SK-N-SH (cell line): Measurements from ENCODE around the gene NEDD1. TPM values are rescaled to one million over a fixed set of nuclear protein-coding genes. Genes with fewer than 3 reads are reported as not detected.

ENCODE experiments used
- CTCF ChIA-PET: fragments of 300-600, 350-600 bp; formaldehyde crosslinking; extraction: SDS; loops from one replicate; lab custom pipeline; 2021; lab: Yijun Ruan, JAX
- POLR2A ChIA-PET: fragments of 350-600 bp; sonication (Branson Sonifier 250); formaldehyde crosslinking; extraction: SDS; loops from one replicate; lab custom pipeline; 2020; ENCODE audit warnings: antibody characterized with exemption, inconsistent platforms; lab: Yijun Ruan, JAX
- DNase-seq: peaks from one replicate; pipeline ENCODE4 v3.0.0; 2012
- H2AFZ ChIP-seq: fragments of 200-600 bp; sonication (generic); 2 replicates; pipeline ENCODE4 v1.8.1; 2016; ENCODE audit warnings: antibody characterized with exemption, mild to moderate bottlenecking, low read depth
- H3F3A ChIP-seq: fragments of 200-600 bp; sonication (generic); replicated peaks from 2 replicates; pipeline ENCODE3; 2016; ENCODE audit warnings: antibody characterized with exemption, mild to moderate bottlenecking; ENCODE audit not compliant: insufficient read depth
- H3K27ac ChIP-seq, 2 experiments: fragments of 200-500 bp in 1 of 2; fragments of 200-600 bp in 1 of 2; sonication (Bioruptor generic) in 1 of 2; sonication (generic), shearing (Covaris generic) in 1 of 2; 2 replicates each; pipeline versions ENCODE4 v1.5.1 to v1.6.1; 2014 to 2016; ENCODE audit warnings: low read depth in 2 of 2, inconsistent platforms in 1 of 2, low read length in 1 of 2, mild to moderate bottlenecking in 1 of 2, mixed read lengths in 1 of 2
- H3K27me3 ChIP-seq: fragments of 200-600 bp; sonication (generic), shearing (Covaris generic); 2 replicates; pipeline ENCODE4 v1.6.1; 2016; ENCODE audit warnings: mixed run types; ENCODE audit not compliant: insufficient read depth
- H3K36me3 ChIP-seq, 2 experiments: fragments of 200-500 bp in 1 of 2; fragments of 200-600 bp in 1 of 2; sonication (Bioruptor generic) in 1 of 2; sonication (generic) in 1 of 2; replicated peaks in 1 of 2; 2 replicates each; pipeline versions ENCODE3 to v1.5.1; 2014 to 2016; ENCODE audit warnings: low read length in 1 of 2, mild to moderate bottlenecking in 1 of 2; ENCODE audit not compliant: insufficient read depth in 2 of 2, control insufficient read depth in 1 of 2
- H3K4me1 ChIP-seq, 2 experiments: fragments of 200-500 bp in 1 of 2; fragments of 200-600 bp in 1 of 2; sonication (Bioruptor generic) in 1 of 2; sonication (generic), shearing (Covaris generic) in 1 of 2; 2 replicates each; pipeline versions ENCODE4 v1.5.1 to v1.6.1; 2014 to 2016; ENCODE audit warnings: low read depth in 1 of 2, low read length in 1 of 2, mixed run types in 1 of 2; ENCODE audit not compliant: insufficient read depth in 2 of 2, control insufficient read depth in 1 of 2
- H3K4me2 ChIP-seq: fragments of 200-600 bp; sonication (generic), shearing (Covaris generic); 2 replicates; pipeline ENCODE4 v1.6.1; 2017; ENCODE audit warnings: mixed run types
- H3K4me3 ChIP-seq, 2 experiments: fragments of 200-500 bp in 1 of 2; fragments of 200-600 bp in 1 of 2; sonication (Bioruptor generic) in 1 of 2; sonication (generic), shearing (Covaris generic) in 1 of 2; 2 replicates each; pipeline versions ENCODE4 v1.5.1 to v1.8.1; 2014 to 2016; ENCODE audit warnings: low read depth in 2 of 2, inconsistent platforms in 1 of 2, low read length in 1 of 2, mild to moderate bottlenecking in 1 of 2, mixed read lengths in 1 of 2, moderate library complexity in 1 of 2
- H3K79me2 ChIP-seq: fragments of 200-600 bp; sonication (generic); 2 replicates; pipeline ENCODE4 v1.8.1; 2017; ENCODE audit warnings: mild to moderate bottlenecking; ENCODE audit not compliant: insufficient read depth
- H3K9ac ChIP-seq: fragments of 200-600 bp; sonication (generic); 2 replicates; pipeline ENCODE4 v1.6.1; 2017; ENCODE audit warnings: mixed run types
- H3K9me2 ChIP-seq: fragments of 200-600 bp; sonication (generic); 2 replicates; pipeline ENCODE4 v1.6.1; 2017; ENCODE audit warnings: mixed run types
- H3K9me3 ChIP-seq: fragments of 200-600 bp; sonication (generic); 2 replicates; pipeline ENCODE4 v1.6.1; 2017; ENCODE audit warnings: mixed run types, mild to moderate bottlenecking, moderate library complexity
- H4K20me1 ChIP-seq: fragments of 200-600 bp; sonication (generic); 2 replicates; pipeline ENCODE4 v1.6.1; 2017; ENCODE audit warnings: mild to moderate bottlenecking, mixed run types; ENCODE audit not compliant: insufficient read depth
- CHD2 ChIP-seq: fragments of 150-350 bp; IDR thresholded peaks from 2 replicates; pipeline ENCODE4 v1.6.1; 2018; ENCODE audit warnings: low read length; ENCODE audit not compliant: partially characterized antibody
- ELF1 ChIP-seq: IDR thresholded peaks from 2 replicates; pipeline ENCODE4 v1.4.0; 2012
- EZH2phosphoT487 ChIP-seq: fragments of 200-600 bp; sonication (generic); IDR thresholded peaks from 2 replicates; pipeline ENCODE4 v1.6.1; 2017; ENCODE audit warnings: low read depth, mixed run types, mild to moderate bottlenecking, antibody characterized with exemption, moderate library complexity, borderline replicate concordance
- FOSL2 ChIP-seq: IDR thresholded peaks from 2 replicates; pipeline ENCODE4 v1.4.0; 2012; ENCODE audit warnings: low read depth, mild to moderate bottlenecking, moderate library complexity, borderline replicate concordance
- FOXJ3 ChIP-seq: sonication (generic); formaldehyde crosslinking; IDR thresholded peaks from 2 replicates; pipeline ENCODE4 v1.5.1; 2020; ENCODE audit warnings: mild to moderate bottlenecking, missing genetic modification reagents
- GABPA ChIP-seq: IDR thresholded peaks from 2 replicates; pipeline ENCODE4 v1.4.0; 2012; ENCODE audit warnings: low read depth, mild to moderate bottlenecking
- GATA2 ChIP-seq: sonication (generic); formaldehyde crosslinking; IDR thresholded peaks from 2 replicates; pipeline ENCODE4 v1.5.0; 2020; ENCODE audit warnings: mild to moderate bottlenecking, missing genetic modification reagents
- MEF2A ChIP-seq: IDR thresholded peaks from 2 replicates; pipeline ENCODE4 v1.4.0; 2012; ENCODE audit warnings: low read depth, borderline replicate concordance
- MXI1 ChIP-seq: IDR thresholded peaks from 2 replicates; pipeline ENCODE4 v1.6.1; 2012; ENCODE audit warnings: mild to moderate bottlenecking, low read depth, low read length, improper control_type of control experiment
- NFIC ChIP-seq: IDR thresholded peaks from 2 replicates; pipeline ENCODE4 v1.4.0; 2012; ENCODE audit warnings: borderline replicate concordance
- NRF1 ChIP-seq: IDR thresholded peaks from 2 replicates; pipeline ENCODE4 v1.6.1; 2012; ENCODE audit warnings: low read depth, mild to moderate bottlenecking, low read length
- POLR2AphosphoS5 ChIP-seq: IDR thresholded peaks from 2 replicates; pipeline ENCODE4 v1.6.1; 2012; ENCODE audit warnings: low read depth, low read length
- RAD21 ChIP-seq: IDR thresholded peaks from 2 replicates; pipeline ENCODE4 v1.6.1; 2012; ENCODE audit warnings: mild to moderate bottlenecking, low read length
- RCOR1 ChIP-seq: fragments of 150-350 bp; IDR thresholded peaks from 2 replicates; pipeline ENCODE4 v1.6.1; 2017; ENCODE audit warnings: antibody characterized with exemption, low read length
- RFX5 ChIP-seq: IDR thresholded peaks from 2 replicates; pipeline ENCODE4 v1.6.1; 2012; ENCODE audit warnings: mild to moderate bottlenecking, improper control_type of control experiment, low read length
- RXRA ChIP-seq: IDR thresholded peaks from 2 replicates; pipeline ENCODE4 v1.4.0; 2012; ENCODE audit warnings: low read depth, mild to moderate bottlenecking, borderline replicate concordance
- TAF1 ChIP-seq: IDR thresholded peaks from 2 replicates; pipeline ENCODE4 v1.6.1; 2012; ENCODE audit warnings: low read depth, mild to moderate bottlenecking, low read length, moderate library complexity, borderline replicate concordance
- TCF12 ChIP-seq: IDR thresholded peaks from 2 replicates; pipeline ENCODE4 v1.4.0; 2012
- TEAD4 ChIP-seq: IDR thresholded peaks from 2 replicates; pipeline ENCODE4 v1.4.0; 2012; ENCODE audit warnings: mild to moderate bottlenecking, borderline replicate concordance; ENCODE audit not compliant: insufficient read depth
- YY1 ChIP-seq: IDR thresholded peaks from 2 replicates; pipeline ENCODE4 v1.4.0; 2012; ENCODE audit warnings: low read depth, mild to moderate bottlenecking
- WGBS: methylation state at CpG from one replicate; pipeline ENCODE4 v1.1.6; 2017; ENCODE audit warnings: low lambda C conversion rate; 5-methylcytosine and 5-hydroxymethylcytosine counted together
- polyA plus RNA-seq, 3 experiments: library from polyadenylated mRNA; depleted of rRNA; stranded (reverse); fragments of >200 nt; gene quantifications; 2 replicates each; pipeline ENCODE4 v1.2.3, GENCODE V29; 2012
- TF ChIP-seq, protein P1 (sequence below): IDR thresholded peaks from 2 replicates; pipeline ENCODE4 v1.6.1; 2012; ENCODE audit warnings: mild to moderate bottlenecking, low read depth, low read length, moderate library complexity
- TF ChIP-seq, protein P2 (sequence below): IDR thresholded peaks from 2 replicates; pipeline ENCODE4 v1.4.0; 2012; ENCODE audit warnings: low read depth, borderline replicate concordance
- TF ChIP-seq, protein P3 (sequence below): IDR thresholded peaks from 2 replicates; pipeline ENCODE4 v1.4.0; 2012; ENCODE audit warnings: low read depth
- TF ChIP-seq, protein P4 (sequence below): fragments of 150-350 bp; IDR thresholded peaks from 2 replicates; pipeline ENCODE4 v1.6.1; 2016; ENCODE audit warnings: mild to moderate bottlenecking, low read depth, low read length

NEDD1 gene
- polyA plus RNA-seq, 1 of the 3 experiments (the other 2 are of a cell fraction) = 6.0 TPM

DNA sequence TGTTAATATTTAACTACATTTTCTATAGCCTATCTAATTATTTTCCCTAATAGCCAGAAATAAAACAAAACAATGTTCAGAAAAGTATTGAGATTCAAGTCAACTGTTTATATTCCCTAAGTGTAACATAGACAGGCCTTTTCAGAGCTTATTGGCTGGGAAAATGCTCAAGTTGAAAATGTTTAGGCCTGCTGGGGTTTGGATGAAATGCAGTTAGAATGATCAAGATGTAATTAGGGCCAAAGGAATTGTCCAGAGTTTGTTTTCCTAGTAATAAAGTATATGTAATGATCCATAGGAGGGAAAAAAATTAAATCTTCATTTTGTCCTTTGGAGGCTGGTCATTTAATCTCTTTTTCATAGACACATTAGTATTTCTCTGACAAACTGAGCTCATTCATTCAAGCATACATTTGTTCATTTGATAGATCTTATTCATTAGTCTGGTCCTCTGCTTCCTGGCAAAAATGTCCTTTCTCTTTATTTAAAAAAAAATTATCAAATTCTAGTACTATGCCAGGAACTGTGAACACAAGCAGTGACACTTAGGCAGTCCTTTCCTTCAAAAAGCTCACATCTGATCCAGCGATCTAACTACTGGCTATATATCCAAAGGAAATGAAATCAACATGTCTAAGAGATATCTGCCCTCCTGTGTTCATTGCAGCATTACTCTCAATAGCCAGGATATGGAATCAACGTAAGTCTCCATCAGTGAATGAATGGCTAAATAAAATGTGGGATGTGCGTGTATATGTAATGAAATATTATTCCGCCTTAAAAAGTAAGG lies 40.1 kb upstream of the NEDD1 start:
- no peaks in the 10 kb centered on the region for H3K9me3 ChIP-seq
- POLR2A ChIA-PET = no interaction called here

DNA sequence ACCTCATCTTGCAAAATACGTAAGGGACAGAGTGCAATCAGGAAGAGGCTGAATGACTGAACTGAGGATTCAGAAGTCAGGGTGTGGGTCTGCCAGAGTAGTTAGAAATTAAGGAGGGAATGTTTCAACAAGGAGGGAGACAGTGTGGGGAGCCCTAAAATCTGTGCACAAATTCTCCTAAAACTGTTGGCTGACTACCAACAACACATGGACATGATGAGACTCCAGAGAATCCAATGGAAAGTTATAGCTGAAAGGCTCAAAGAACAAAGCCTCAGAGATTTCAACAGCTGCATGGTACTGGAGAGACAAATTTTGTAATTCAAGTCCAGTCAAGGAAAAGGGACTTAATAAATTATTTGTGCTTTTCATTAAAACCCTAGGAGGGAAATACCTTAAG lies 36.1 kb upstream of the NEDD1 start:
- POLR2A ChIA-PET = no interaction called here
- H3K4me2 ChIP-seq = no peak overlapping the region
- no peak overlapping the region for H3K4me3 ChIP-seq
- no peaks in the 10 kb centered on the region for H3K4me1 ChIP-seq
- no peaks in the 10 kb centered on the region for H3K9me3 ChIP-seq
- H3K9ac ChIP-seq = no peak overlapping the region
- no peaks in the 10 kb centered on the region for H3K36me3 ChIP-seq
- no peak overlapping the region for H2AFZ ChIP-seq
- H3K27me3 ChIP-seq = no peaks in the 10 kb centered on the region
- no peaks in the 10 kb centered on the region for H3K79me2 ChIP-seq
- no peak for DNase-seq
- WGBS = 64% methylated on average over 1 of the region's 1 CpG
- CTCF ChIA-PET = no interaction called here
- no peaks in the 10 kb centered on the region for H4K20me1 ChIP-seq
- no peaks in the 10 kb centered on the region for H3F3A ChIP-seq
- no peak overlapping the region for H3K27ac ChIP-seq
- no peaks in the 10 kb centered on the region for H3K9me2 ChIP-seq
- TF ChIP-seq RCOR1 (no peak), NRF1 (no peak), MXI1 (no peak), FOXJ3 (CRISPR knock-in tag) (no peak), TEAD4 (no peak), MEF2A (no peak), EZH2phosphoT487 (no peak), GATA2 (CRISPR knock-in tag) (no peak), POLR2AphosphoS5 (no peak), CHD2 (no peak), FOSL2 (no peak), RXRA (no peak), TAF1 (no peak), RFX5 (no peak)
- TF ChIP-seq, protein P1, sequence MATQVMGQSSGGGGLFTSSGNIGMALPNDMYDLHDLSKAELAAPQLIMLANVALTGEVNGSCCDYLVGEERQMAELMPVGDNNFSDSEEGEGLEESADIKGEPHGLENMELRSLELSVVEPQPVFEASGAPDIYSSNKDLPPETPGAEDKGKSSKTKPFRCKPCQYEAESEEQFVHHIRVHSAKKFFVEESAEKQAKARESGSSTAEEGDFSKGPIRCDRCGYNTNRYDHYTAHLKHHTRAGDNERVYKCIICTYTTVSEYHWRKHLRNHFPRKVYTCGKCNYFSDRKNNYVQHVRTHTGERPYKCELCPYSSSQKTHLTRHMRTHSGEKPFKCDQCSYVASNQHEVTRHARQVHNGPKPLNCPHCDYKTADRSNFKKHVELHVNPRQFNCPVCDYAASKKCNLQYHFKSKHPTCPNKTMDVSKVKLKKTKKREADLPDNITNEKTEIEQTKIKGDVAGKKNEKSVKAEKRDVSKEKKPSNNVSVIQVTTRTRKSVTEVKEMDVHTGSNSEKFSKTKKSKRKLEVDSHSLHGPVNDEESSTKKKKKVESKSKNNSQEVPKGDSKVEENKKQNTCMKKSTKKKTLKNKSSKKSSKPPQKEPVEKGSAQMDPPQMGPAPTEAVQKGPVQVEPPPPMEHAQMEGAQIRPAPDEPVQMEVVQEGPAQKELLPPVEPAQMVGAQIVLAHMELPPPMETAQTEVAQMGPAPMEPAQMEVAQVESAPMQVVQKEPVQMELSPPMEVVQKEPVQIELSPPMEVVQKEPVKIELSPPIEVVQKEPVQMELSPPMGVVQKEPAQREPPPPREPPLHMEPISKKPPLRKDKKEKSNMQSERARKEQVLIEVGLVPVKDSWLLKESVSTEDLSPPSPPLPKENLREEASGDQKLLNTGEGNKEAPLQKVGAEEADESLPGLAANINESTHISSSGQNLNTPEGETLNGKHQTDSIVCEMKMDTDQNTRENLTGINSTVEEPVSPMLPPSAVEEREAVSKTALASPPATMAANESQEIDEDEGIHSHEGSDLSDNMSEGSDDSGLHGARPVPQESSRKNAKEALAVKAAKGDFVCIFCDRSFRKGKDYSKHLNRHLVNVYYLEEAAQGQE = no peak
- TF ChIP-seq, protein P2, sequence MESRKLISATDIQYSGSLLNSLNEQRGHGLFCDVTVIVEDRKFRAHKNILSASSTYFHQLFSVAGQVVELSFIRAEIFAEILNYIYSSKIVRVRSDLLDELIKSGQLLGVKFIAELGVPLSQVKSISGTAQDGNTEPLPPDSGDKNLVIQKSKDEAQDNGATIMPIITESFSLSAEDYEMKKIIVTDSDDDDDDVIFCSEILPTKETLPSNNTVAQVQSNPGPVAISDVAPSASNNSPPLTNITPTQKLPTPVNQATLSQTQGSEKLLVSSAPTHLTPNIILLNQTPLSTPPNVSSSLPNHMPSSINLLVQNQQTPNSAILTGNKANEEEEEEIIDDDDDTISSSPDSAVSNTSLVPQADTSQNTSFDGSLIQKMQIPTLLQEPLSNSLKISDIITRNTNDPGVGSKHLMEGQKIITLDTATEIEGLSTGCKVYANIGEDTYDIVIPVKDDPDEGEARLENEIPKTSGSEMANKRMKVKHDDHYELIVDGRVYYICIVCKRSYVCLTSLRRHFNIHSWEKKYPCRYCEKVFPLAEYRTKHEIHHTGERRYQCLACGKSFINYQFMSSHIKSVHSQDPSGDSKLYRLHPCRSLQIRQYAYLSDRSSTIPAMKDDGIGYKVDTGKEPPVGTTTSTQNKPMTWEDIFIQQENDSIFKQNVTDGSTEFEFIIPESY = no peak

More for the DNA sequence above, 40.1 kb upstream of the NEDD1 start:
- no peak for TF ChIP-seq TCF12
- TF ChIP-seq, protein P3, sequence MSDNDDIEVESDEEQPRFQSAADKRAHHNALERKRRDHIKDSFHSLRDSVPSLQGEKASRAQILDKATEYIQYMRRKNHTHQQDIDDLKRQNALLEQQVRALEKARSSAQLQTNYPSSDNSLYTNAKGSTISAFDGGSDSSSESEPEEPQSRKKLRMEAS = no peak
- no peak for TF ChIP-seq GABPA
- no peak for TF ChIP-seq ELF1
- TF ChIP-seq, protein P4, sequence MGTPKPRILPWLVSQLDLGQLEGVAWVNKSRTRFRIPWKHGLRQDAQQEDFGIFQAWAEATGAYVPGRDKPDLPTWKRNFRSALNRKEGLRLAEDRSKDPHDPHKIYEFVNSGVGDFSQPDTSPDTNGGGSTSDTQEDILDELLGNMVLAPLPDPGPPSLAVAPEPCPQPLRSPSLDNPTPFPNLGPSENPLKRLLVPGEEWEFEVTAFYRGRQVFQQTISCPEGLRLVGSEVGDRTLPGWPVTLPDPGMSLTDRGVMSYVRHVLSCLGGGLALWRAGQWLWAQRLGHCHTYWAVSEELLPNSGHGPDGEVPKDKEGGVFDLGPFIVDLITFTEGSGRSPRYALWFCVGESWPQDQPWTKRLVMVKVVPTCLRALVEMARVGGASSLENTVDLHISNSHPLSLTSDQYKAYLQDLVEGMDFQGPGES = no peak
- no peak for TF ChIP-seq YY1
- TF ChIP-seq NRF1 = no peak
- TF ChIP-seq NFIC = no peak
- TF ChIP-seq RAD21 = no peak
- TF ChIP-seq, all 33 proteins: peak for 0
- no peaks in the 10 kb centered on the region for H3K9me2 ChIP-seq
- H3K4me2 ChIP-seq = no peak overlapping the region
- DNase-seq = no peak
- no peak overlapping the region for H3K27ac ChIP-seq
- CTCF ChIA-PET = no interaction called here
- no peak overlapping the region for H2AFZ ChIP-seq
- no peak overlapping the region for H3K9ac ChIP-seq
- no peaks in the 10 kb centered on the region for H4K20me1 ChIP-seq
- no peaks in the 10 kb centered on the region for H3K79me2 ChIP-seq
- H3K4me3 ChIP-seq = no peak overlapping the region
- WGBS = 78% methylated on average over 4 of the region's 4 CpGs
- peaks cover 0 to 2% of the 10 kb centered on the region in 2 experiments; a peak in 2 of 4 replicates for H3K4me1 ChIP-seq
- H3K27me3 ChIP-seq = no peaks in the 10 kb centered on the region
- no peaks in the 10 kb centered on the region for H3F3A ChIP-seq
- no peaks in the 10 kb centered on the region for H3K36me3 ChIP-seq
